ENCODE results near the gene CPEB2.
"Not testable (repeated sequence)": the region's sequence is repeated elsewhere in the genome, so short reads cannot be mapped to it uniquely, and the experiment has no call there.

Gene CPEB2

DNA sequence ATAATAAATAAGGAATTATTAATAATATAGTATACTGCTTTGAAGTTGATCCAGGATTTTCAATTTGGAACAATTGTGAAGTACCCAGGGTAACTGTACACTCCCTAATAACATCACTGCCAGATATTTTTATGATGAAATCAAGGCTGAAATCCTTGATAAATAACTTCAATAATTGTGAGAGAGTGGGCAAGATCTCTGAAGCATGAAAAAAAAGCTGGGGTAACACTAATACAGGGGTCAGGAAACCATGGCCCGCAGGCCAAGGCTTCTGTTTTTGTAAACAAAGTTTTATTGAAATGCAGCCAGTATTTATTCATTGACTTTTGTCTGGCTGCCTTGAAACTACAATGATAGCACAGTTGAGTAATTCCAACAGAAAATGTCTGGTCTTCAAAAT is 41.6 kb downstream of the CPEB2 start:
- DNase-seq (ENCODE audit: low read depth in 2 of 2, low spot score in 1 of 2): no peak

- DNase-seq (ENCODE audit: low read depth in 2 of 2, low spot score in 1 of 2): no peak
These were observed 52.3 kb downstream of the CPEB2 start for GRCh38 chr4:15054541-15054940.

GRCh38 chr4:15060213-15060612 is 57.9 kb downstream of the CPEB2 start:
- DNase-seq (ENCODE audit: low read depth in 2 of 2, low spot score in 1 of 2): no peak

GRCh38 chr4:15063341-15063740 is 61.1 kb downstream of the CPEB2 start:
- no peak for DNase-seq (ENCODE audit: low read depth in 2 of 2, low spot score in 1 of 2)

DNA sequence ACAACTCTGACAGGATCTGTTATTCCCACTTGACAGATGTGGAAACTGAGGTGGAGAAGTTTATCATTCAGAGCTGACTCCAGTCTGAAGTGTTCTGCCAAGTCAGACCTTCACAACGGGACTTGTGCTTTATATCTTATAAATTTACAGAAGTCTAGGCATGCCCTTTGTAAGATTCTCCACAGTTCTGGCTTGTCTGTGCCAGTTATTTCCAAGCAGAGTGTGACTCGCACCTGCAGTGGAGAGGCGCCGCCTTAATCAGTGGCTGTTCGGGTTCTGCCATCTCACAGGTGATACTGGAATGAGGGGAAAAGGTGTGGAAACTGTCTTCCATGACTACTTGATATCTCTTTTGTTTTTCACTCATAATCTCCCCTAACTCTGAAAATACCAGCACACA is 63.2 kb downstream of the CPEB2 start:
- no peak for DNase-seq (ENCODE audit: low read depth in 2 of 2, low spot score in 1 of 2)

- DNase-seq (ENCODE audit: low read depth in 2 of 2, low spot score in 1 of 2): no peak
These were observed 63.9 kb downstream of the CPEB2 start for GRCh38 chr4:15066140-15066539.

GRCh38 chr4:15068298-15068697 is 66.0 kb downstream of the CPEB2 start:
- no peak for DNase-seq (ENCODE audit: low read depth in 2 of 2, low spot score in 1 of 2)

- DNase-seq (ENCODE audit: low read depth in 2 of 2, low spot score in 1 of 2): no peak
These were observed 73.6 kb downstream of the CPEB2 start for GRCh38 chr4:15075875-15076274.

DNA sequence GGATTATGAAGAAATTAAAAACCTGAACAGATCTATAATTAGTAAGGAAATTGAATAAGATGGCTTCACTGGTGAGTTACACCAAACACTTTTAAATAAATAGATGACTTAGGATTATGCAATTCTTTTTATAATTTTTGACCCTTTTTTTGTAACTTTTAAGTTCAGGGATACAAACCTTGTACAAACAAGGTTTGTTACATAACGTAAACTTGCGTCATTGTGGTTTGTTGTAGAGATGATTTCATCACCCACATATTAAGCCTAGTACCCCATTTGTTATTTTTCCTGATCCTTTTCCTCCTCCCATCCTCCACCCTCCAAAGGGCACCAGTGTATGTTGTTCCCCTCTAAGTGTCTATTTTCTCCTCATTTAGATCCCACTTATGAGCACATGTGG is 75.7 kb downstream of the CPEB2 start:
- no peak for DNase-seq (ENCODE audit: low read depth in 2 of 2, low spot score in 1 of 2)

- no peak for DNase-seq (ENCODE audit: low read depth in 2 of 2, low spot score in 1 of 2)
These were observed 76.7 kb downstream of the CPEB2 start for GRCh38 chr4:15078682-15079642.

GRCh38 chr4:15084780-15085179 is 82.5 kb downstream of the CPEB2 start:
- DNase-seq (ENCODE audit: low read depth in 2 of 2, low spot score in 1 of 2): no peak

- not testable (repeated sequence) for DNase-seq (ENCODE audit: low read depth in 2 of 2, low spot score in 1 of 2)
These were observed 83.5 kb downstream of the CPEB2 start for GRCh38 chr4:15085762-15086161.

- DNase-seq (ENCODE audit: low read depth in 2 of 2, low spot score in 1 of 2): not testable (repeated sequence)
These were observed 84.0 kb downstream of the CPEB2 start for GRCh38 chr4:15086259-15086658.

- no peak for DNase-seq (ENCODE audit: low read depth in 2 of 2, low spot score in 1 of 2)
These were observed 86.2 kb downstream of the CPEB2 start for GRCh38 chr4:15088394-15089035.

DNA sequence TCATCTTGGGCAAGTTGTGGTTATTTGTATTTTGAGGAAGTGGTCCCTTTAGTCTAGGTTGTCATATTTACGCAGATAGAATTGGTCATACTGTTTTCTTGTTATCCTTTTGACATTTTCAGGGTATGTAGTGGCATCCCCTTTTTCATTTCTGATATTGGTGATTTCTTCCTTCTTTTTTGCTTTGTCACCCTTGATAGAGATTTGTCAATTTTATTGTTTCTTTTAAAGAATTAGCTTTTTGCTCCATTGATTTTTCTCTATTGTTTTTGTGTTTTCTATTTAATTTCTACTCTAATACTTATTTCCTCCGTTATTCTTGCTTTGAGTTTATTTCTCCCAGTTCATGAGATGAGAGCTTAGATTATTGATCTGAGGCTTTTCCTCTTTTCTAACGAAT is 87.7 kb downstream of the CPEB2 start:
- no peak for DNase-seq (ENCODE audit: low read depth in 2 of 2, low spot score in 1 of 2)

DNA sequence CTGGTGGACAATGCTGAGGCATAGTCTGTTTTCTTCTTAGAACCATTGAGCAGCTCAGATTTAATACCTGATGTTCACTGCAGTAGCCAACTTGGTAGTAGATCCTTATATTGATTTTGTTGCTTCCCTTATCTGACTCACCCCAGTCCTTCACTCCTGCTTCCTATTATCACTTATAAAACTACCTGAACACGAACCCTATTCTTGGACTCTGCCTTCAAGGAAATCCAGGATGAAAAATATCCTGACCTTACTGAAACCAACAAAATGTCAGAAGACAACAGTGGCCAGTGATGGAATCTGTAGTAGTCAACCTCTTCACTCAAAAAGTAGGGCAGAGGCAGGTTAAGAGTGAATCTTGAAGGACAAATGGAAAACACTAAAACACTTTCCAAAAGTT is 98.1 kb downstream of the CPEB2 start:
- DNase-seq (ENCODE audit: low read depth in 2 of 2, low spot score in 1 of 2): no peak

GRCh38 chr4:15100994-15101695 is 98.9 kb downstream of the CPEB2 start:
- DNase-seq (ENCODE audit: low read depth in 2 of 2, low spot score in 1 of 2): no peak

- DNase-seq (ENCODE audit: low read depth in 2 of 2, low spot score in 1 of 2): no peak
These were observed 102.5 kb downstream of the CPEB2 start for GRCh38 chr4:15104825-15105224.

DNA sequence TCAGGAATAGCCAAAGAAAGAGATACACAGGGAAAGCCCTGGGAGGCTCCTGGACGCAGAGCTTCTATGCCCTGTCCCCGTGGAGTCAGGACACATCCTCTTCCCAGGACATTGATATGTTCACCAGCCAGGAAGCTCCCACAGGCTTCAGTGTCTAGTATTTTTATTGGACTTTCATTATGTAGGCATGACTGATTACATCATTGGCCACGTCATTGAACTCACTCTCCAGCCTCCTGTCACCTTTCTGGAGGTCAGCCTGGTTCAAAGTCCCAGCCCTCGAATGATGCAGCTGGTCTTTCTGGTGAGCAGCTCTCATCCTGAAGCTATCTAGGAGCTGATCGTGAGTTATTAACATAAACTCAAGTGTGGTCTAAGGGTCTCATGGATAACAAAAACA is 104.1 kb downstream of the CPEB2 start:
- no peak for DNase-seq (ENCODE audit: low read depth in 2 of 2, low spot score in 1 of 2)

- DNase-seq (ENCODE audit: low read depth in 2 of 2, low spot score in 1 of 2): no peak
These were observed 107.3 kb downstream of the CPEB2 start for GRCh38 chr4:15109600-15109999.

DNA sequence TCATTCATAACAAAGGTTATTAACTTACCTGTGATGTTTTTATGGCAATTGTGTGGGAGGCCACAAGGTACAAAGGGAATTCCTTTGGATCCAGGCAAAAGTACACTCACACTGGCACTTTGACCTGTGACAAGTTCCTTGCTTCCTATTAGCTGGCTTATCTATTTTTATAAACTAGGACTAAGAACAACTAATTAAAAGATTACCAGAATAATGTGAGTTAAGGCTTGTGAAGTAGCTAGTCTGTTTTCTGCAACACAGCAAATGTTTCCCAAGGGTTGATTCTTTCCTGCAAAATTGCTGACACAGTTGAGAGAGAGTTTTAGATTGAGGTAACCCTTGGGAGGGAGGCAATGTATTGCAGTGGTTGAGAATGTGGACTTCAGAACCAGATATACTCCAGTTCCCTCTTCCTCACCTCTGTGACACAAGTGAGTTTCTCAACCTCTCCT is 107.9 kb downstream of the CPEB2 start:
- no peak for DNase-seq (ENCODE audit: low read depth in 2 of 2, low spot score in 1 of 2)
